PC-3 (cell line): ENCODE results near the gene MEG3. TPM values are rescaled to one million over a fixed set of nuclear protein-coding genes. Genes with fewer than 3 reads are reported as not detected.

Experiments used
- ATAC-seq: fragments of 200-7000 bp; cut with Tn5 transposase; 2 replicates; pipeline ENCODE4 v1.9.1; 2020; ENCODE audit warnings: mild to moderate bottlenecking, moderate library complexity
- BruUV-seq: library from RNA; stranded (reverse); fragments of 400-500 nt; replicated peaks from 2 replicates; lab custom pipeline; 2021; lab: Mats Ljungman, UMichigan
- CTCF ChIA-PET: fragments of 300-600 bp; sonication (Branson Sonifier 250); formaldehyde crosslinking; loops from one replicate; lab custom pipeline; 2022; ENCODE audit warnings: antibody characterized with exemption; lab: Charles Lee
- POLR2A ChIA-PET: fragments of 300-600 bp; sonication (Branson Sonifier 250); formaldehyde crosslinking; loops from one replicate; lab custom pipeline; 2022; ENCODE audit warnings: antibody characterized with exemption; ENCODE audit not compliant: unreplicated experiment; lab: Charles Lee
- DNase-seq: peaks from one replicate; pipeline ENCODE4 v3.0.0-alpha.2; 2015
- H2AFZ ChIP-seq: fragments of 300-600 bp; sonication (generic); 2 replicates; pipeline ENCODE4 v1.6.0; 2016; ENCODE audit warnings: antibody characterized with exemption, low read length
- H3F3A ChIP-seq: fragments of 300-600 bp; sonication (generic); one replicate; pipeline ENCODE4 v1.6.0; 2017; ENCODE audit warnings: antibody characterized with exemption, low read length, control low read depth, mild to moderate bottlenecking; ENCODE audit not compliant: unreplicated experiment
- H3K27ac ChIP-seq: fragments of 300-600 bp; sonication (generic); 2 replicates; pipeline ENCODE4 v1.5.1; 2016; ENCODE audit warnings: mild to moderate bottlenecking, low read length
- H3K27me3 ChIP-seq: fragments of 300-600 bp; sonication (generic); 2 replicates; pipeline ENCODE4 v1.6.1; 2016; ENCODE audit warnings: low read length, mixed read lengths
- H3K36me3 ChIP-seq: fragments of 300-600 bp; sonication (generic); 2 replicates; pipeline ENCODE4 v1.6.1; 2016; ENCODE audit warnings: low read depth, mixed run types, low read length, mixed read lengths
- H3K4me1 ChIP-seq: fragments of 300-600 bp; sonication (generic); 2 replicates; pipeline ENCODE4 v1.5.1; 2016; ENCODE audit warnings: low read length; ENCODE audit not compliant: insufficient read depth
- H3K4me2 ChIP-seq: fragments of 300-600 bp; sonication (generic); 2 replicates; pipeline ENCODE4 v1.6.0; 2016; ENCODE audit warnings: low read length
- H3K4me3 ChIP-seq: fragments of 300-600 bp; sonication (generic); 2 replicates; pipeline ENCODE4 v1.5.1; 2016; ENCODE audit warnings: mild to moderate bottlenecking, low read length, mixed read lengths
- H3K79me2 ChIP-seq: fragments of 300-600 bp; sonication (generic); 2 replicates; pipeline ENCODE4 v1.6.1; 2017; ENCODE audit warnings: low read length, mixed read lengths
- H3K9ac ChIP-seq: fragments of 300-600 bp; sonication (generic); 2 replicates; pipeline ENCODE4 v1.6.0; 2016; ENCODE audit warnings: mild to moderate bottlenecking, low read length
- H3K9me2 ChIP-seq: fragments of 300-600 bp; sonication (generic); replicated peaks from 2 replicates; pipeline ENCODE4 v1.6.1; 2016; ENCODE audit warnings: mixed run types, low read length, mixed read lengths
- H3K9me3 ChIP-seq: fragments of 300-600 bp; sonication (generic); 2 replicates; pipeline ENCODE4 v1.6.1; 2016; ENCODE audit warnings: low read length, mixed read lengths
- H4K20me1 ChIP-seq: fragments of 300-600 bp; sonication (generic); 2 replicates; pipeline ENCODE4 v1.6.1; 2016; ENCODE audit warnings: low read length, mixed read lengths
- CTCF ChIP-seq: fragments of 300-600 bp; sonication (generic); conservative IDR thresholded peaks from 2 replicates; pipeline ENCODE4 v1.5.1; 2017; ENCODE audit warnings: antibody characterized with exemption, low read depth, mild to moderate bottlenecking, low read length
- EZH2 ChIP-seq: fragments of 300-600 bp; sonication (generic); IDR thresholded peaks from one replicate; pipeline ENCODE4 v1.6.1; 2017; ENCODE audit warnings: antibody characterized with exemption, mild to moderate bottlenecking, low read length; ENCODE audit not compliant: unreplicated experiment
- EZH2phosphoT487 ChIP-seq: fragments of 300-600 bp; sonication (generic); IDR thresholded peaks from 2 replicates; pipeline ENCODE4 v1.6.1; 2018; ENCODE audit warnings: mild to moderate bottlenecking, antibody characterized with exemption, low read length, borderline replicate concordance
- intact Hi-C: fragments of 100-400 bp; cut with micrococcal nuclease; formaldehyde crosslinking; loops from 2 replicates; pipeline ENCODE4 v1.9.0; 2023
- total RNA-seq: library from RNA; depleted of rRNA; stranded (reverse); fragments of >200 nt; gene quantifications from 2 replicates; pipeline ENCODE4 v1.2.3, GENCODE V29; 2014

MEG3 gene
- total RNA-seq, 1 experiment from 2014 or later = not detected

- Histone ChIP-seq H3K27ac (no peak overlapping the region), H4K20me1 (no peaks in the 10 kb centered on the region), H3K36me3 (no peaks in the 10 kb centered on the region)
These were observed 65.9 kb downstream of the MEG3 start for GRCh38 chr14:100891501-100892445.

GRCh38 chr14:100892496-100893227 lies 66.7 kb downstream of the MEG3 start:
- no peak overlapping the region for H3K27ac ChIP-seq
- no peak overlapping the region for H3K4me2 ChIP-seq
- H3K79me2 ChIP-seq = no peaks in the 10 kb centered on the region
- H3K9me3 ChIP-seq = no peaks in the 10 kb centered on the region
- no peaks in the 10 kb centered on the region for H4K20me1 ChIP-seq
- H3F3A ChIP-seq = no peaks in the 10 kb centered on the region
- no peak for TF ChIP-seq CTCF
- no peak for TF ChIP-seq EZH2
- no peak for TF ChIP-seq EZH2phosphoT487
- H3K9me2 ChIP-seq = no peaks in the 10 kb centered on the region
- no peak overlapping the region for H2AFZ ChIP-seq
- no peaks in the 10 kb centered on the region for H3K4me1 ChIP-seq
- DNase-seq (no peak), ATAC-seq (no peak)
- peaks cover 24% of the 10 kb centered on the region for H3K27me3 ChIP-seq
- no peak overlapping the region for H3K9ac ChIP-seq
- no TSS peak for BruUV-seq
- H3K36me3 ChIP-seq = no peaks in the 10 kb centered on the region
- intact Hi-C loops = no loop called here
- CTCF ChIA-PET = no interaction called here
- H3K4me3 ChIP-seq = no peak overlapping the region
- POLR2A ChIA-PET = no interaction called here

More at GRCh38 chr14:100891501-100892445, 65.9 kb downstream of the MEG3 start:
- DNase-seq (no peak), ATAC-seq (no peak)
- Histone ChIP-seq H2AFZ (no peak overlapping the region), H3K9me3 (no peaks in the 10 kb centered on the region), H3K79me2 (no peaks in the 10 kb centered on the region), H3K9me2 (no peaks in the 10 kb centered on the region), H3K4me2 (no peak overlapping the region), H3K27me3 (peaks cover 17% of the 10 kb centered on the region), H3K4me3 (no peak overlapping the region), H3K9ac (no peak overlapping the region), H3F3A (no peaks in the 10 kb centered on the region), H3K4me1 (no peaks in the 10 kb centered on the region)
- TF ChIP-seq EZH2phosphoT487 = no peak
- TF ChIP-seq EZH2 = no peak
- POLR2A ChIA-PET = no interaction called here
- BruUV-seq = no TSS peak
- CTCF ChIA-PET = no interaction called here
- intact Hi-C loops = no loop called here

GRCh38 chr14:100893228-100893601 lies 67.3 kb downstream of the MEG3 start:
- H2AFZ ChIP-seq = no peak overlapping the region
- H3K4me2 ChIP-seq = no peak overlapping the region
- no peaks in the 10 kb centered on the region for H3K36me3 ChIP-seq
- no peak overlapping the region for H3K9ac ChIP-seq
- H3K9me3 ChIP-seq = no peaks in the 10 kb centered on the region
- TF ChIP-seq CTCF (no peak), EZH2phosphoT487 (no peak), EZH2 (no peak)
- H3K9me2 ChIP-seq = no peaks in the 10 kb centered on the region
- H3K4me3 ChIP-seq = no peak overlapping the region
- no peaks in the 10 kb centered on the region for H3K4me1 ChIP-seq
- BruUV-seq = no TSS peak
- H3F3A ChIP-seq = no peaks in the 10 kb centered on the region
- no peak overlapping the region for H3K27ac ChIP-seq
- ATAC-seq = no peak
- H3K27me3 ChIP-seq = peaks cover 22% of the 10 kb centered on the region
- no peaks in the 10 kb centered on the region for H4K20me1 ChIP-seq
- ChIA-PET POLR2A (no interaction called here), CTCF (no interaction called here)
- H3K79me2 ChIP-seq = no peaks in the 10 kb centered on the region
- DNase-seq = no peak
- intact Hi-C loops = no loop called here
